HL-60 (cell line): Measurements from ENCODE around the gene EXOSC3.

Experiments
- CTCF ChIP-seq: IDR thresholded peaks from one replicate; pipeline ENCODE4 v1.5.1; 2011; ENCODE audit warnings: low read length, control low read depth, inconsistent platforms; ENCODE audit not compliant: insufficient read depth
- GABPA ChIP-seq: IDR thresholded peaks from 2 replicates; pipeline ENCODE4 v1.6.1; 2012; ENCODE audit warnings: low read depth
- TF ChIP-seq, protein P1 (sequence below): IDR thresholded peaks from 2 replicates; pipeline ENCODE4 v1.6.1; 2012; ENCODE audit warnings: low read depth; ENCODE audit not compliant: insufficient replicate concordance

- TF ChIP-seq CTCF (no peak), GABPA (no peak)
- TF ChIP-seq, protein P1, sequence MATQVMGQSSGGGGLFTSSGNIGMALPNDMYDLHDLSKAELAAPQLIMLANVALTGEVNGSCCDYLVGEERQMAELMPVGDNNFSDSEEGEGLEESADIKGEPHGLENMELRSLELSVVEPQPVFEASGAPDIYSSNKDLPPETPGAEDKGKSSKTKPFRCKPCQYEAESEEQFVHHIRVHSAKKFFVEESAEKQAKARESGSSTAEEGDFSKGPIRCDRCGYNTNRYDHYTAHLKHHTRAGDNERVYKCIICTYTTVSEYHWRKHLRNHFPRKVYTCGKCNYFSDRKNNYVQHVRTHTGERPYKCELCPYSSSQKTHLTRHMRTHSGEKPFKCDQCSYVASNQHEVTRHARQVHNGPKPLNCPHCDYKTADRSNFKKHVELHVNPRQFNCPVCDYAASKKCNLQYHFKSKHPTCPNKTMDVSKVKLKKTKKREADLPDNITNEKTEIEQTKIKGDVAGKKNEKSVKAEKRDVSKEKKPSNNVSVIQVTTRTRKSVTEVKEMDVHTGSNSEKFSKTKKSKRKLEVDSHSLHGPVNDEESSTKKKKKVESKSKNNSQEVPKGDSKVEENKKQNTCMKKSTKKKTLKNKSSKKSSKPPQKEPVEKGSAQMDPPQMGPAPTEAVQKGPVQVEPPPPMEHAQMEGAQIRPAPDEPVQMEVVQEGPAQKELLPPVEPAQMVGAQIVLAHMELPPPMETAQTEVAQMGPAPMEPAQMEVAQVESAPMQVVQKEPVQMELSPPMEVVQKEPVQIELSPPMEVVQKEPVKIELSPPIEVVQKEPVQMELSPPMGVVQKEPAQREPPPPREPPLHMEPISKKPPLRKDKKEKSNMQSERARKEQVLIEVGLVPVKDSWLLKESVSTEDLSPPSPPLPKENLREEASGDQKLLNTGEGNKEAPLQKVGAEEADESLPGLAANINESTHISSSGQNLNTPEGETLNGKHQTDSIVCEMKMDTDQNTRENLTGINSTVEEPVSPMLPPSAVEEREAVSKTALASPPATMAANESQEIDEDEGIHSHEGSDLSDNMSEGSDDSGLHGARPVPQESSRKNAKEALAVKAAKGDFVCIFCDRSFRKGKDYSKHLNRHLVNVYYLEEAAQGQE = no peak
These were observed 52.6 kb downstream of the EXOSC3 start for GRCh38 chr9:37732086-37732741.
